NCI-H1092 (cell line): ENCODE measurements around the gene ABTB2.
"Not testable (repeated sequence)": the region's sequence is repeated elsewhere in the genome, so short reads cannot be mapped to it uniquely, and the experiment has no call there.

Experiments
- DNase-seq: peaks from one replicate; lab custom pipeline; 2025; lab: John Stamatoyannopoulos, UW

The ABTB2 gene

GRCh38 chr11:34238533-34238932 is 119.3 kb downstream of the ABTB2 start:
- no peak for DNase-seq

DNA sequence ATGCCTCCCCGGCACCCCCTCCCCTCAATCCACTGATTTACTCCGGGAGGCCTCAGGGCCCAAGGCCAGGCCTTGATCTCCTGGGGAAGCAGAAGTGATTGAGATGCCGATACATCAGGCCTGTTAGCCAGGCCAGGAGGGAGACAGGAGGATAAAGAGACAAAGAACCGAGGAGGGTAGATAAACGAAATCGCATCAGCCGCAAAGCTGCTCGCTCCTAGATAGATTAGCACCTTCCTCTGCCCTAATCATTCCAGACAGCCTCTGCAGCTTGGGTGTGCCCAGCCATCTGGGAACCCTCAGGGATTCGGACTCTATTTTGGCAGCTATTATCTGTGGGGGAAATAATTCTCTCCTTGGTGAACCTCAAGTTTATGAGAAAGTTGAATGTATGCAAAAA is 121.2 kb downstream of the ABTB2 start:
- no peak for DNase-seq

DNA sequence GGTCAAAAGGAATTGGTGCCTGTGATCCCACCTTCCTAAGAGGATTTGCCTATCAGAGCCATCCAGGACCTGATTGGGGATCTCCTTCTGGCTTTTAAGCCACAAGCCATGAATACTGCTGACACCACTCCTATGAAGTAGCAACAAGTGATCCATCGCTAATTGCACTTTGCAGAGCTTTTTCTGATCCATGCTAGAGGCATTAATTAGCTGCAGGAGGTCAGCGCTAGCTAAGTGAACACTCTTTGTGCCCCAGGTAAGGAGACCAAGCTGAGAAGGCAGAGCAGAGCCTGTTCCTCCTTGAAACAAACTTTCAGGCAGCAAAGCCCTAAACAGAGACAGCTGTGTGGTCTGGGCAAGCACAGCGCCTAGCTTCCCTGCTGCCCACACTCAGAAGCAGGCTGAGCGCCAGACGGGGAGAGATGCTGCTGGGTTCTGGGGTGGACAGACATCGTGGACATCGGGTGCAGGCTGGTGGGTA is 122.2 kb downstream of the ABTB2 start:
- no peak for DNase-seq

GRCh38 chr11:34235189-34235588 is 122.6 kb downstream of the ABTB2 start:
- no peak for DNase-seq

GRCh38 chr11:34234086-34234740 is 123.6 kb downstream of the ABTB2 start:
- no peak for DNase-seq

DNA sequence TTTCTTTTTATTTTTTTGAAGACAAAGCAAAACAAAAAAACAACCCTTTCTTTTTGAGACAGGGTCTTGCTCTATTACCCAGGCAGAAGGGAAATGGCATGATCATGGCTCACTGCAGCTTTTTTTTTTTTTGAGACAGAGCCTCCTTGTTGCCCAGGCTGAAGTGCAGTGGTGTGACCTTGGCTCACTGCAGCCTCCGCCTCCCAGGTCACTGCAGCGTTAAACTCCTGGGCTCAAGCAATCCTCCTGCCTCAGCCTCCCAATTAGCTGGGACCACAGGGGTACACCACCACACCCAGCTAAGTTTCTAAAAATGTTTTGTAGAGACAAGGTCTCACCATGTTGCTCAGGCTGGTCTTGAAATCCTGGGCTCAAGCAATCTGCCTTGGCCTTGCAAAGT is 124.6 kb downstream of the ABTB2 start:
- DNase-seq: no peak

DNA sequence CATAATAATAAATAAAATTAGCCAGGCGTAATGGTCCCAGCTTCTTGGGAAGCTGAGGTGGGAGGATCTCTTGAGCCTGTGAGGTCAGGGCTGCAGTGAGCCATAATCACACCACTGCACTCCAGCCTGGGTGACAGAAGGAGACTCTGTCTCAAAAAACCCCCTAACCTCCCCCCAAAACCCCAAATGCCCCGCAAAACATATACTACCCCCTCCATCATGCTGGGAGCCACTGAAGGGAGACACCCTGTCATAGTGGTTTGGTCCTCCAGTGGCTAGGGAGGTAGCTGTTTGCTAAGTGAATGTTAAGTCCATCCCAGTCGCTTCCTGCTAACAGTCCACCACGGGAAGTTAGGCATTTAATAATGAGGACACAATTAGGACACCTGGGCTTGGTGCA is 125.0 kb downstream of the ABTB2 start:
- DNase-seq: no peak

- no peak for DNase-seq
These were observed 131.6 kb downstream of the ABTB2 start for GRCh38 chr11:34226210-34226609.

GRCh38 chr11:34225091-34225490 is 132.7 kb downstream of the ABTB2 start:
- no peak for DNase-seq

DNA sequence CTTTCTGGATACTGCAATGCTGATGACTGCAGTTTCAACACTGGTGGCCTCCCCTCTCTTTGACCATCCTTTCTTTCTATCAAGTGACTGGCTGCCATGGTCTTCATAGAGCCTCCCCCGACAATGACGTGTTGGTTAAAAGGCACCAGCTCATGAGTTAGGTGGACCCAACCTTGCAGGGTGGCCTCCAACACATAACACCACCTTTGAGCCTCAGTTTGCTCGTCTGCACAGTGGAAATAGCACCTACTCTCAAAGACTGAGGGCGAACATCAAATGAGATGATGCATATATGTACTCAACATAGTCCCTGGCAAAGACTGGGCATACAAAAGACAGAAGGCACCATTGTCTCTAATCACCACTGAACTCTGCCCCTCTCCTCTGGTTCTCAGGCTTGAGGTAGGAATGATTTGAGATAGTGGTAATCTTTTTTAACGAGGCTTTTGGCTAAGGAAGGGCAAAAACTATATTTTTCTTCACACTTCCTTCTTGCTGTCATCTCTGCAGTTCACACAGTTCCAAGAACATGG is 133.3 kb downstream of the ABTB2 start:
- no peak for DNase-seq

- no peak for DNase-seq
These were observed 133.9 kb downstream of the ABTB2 start for GRCh38 chr11:34223907-34224306.

DNA sequence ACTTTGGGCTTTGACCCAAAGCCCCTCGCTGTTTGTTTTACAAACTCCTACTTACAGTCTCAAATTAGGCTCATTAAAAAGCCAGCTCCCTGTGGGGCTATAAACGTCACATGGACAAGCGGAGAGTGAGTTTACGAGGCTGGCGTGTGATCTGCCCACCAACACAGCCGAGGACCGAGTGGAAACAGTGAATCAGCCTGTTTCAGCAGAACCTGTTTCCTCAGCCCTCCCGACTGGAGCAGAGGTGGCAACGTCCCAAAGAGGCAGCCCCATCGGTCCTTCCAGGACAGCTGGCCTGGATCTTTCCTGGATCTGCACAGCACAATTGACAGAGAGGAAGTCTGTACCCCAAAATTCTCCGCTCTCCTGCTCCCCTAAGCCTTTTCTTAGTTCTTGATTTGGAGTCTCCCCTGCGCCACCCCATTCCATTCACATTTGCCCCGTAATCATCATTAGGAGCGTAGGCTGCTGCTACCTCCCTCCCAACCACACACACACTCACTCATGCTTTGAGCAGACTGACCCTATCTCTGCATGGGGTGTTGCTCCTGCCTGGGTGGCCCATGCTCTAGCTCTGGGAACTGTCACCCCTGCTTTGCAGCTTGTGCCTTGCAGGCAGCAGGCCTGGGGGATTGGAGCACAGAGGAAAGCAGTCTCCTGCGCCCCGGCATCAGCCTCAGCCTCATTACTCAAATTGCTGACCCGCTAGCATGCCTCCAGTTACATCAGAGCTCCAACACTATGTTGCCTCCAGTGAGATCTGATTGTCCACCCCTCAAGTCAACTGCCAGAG is 134.6 kb downstream of the ABTB2 start:
- no peak for DNase-seq

DNA sequence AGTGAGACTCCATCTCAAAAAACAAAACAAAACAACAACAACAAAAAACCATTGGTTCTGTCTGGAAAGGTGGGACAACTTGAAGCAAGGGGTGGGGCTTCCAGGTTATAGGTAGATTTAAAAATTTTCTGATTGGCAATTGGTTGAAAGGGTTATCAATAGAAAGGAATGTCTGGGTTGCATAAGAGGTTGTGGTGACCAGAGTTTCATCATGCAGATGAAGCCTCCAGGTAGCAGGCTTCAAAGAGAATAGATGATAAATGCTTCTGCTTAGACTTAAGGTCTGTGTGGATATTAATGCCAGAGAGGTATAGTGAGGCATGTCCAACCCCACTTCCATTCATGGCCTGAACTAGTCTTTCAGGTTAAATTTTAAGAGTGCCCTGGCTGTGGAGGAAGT is 135.8 kb downstream of the ABTB2 start:
- no peak for DNase-seq

- DNase-seq: no peak
These were observed 137.9 kb downstream of the ABTB2 start for GRCh38 chr11:34219941-34220370.

DNA sequence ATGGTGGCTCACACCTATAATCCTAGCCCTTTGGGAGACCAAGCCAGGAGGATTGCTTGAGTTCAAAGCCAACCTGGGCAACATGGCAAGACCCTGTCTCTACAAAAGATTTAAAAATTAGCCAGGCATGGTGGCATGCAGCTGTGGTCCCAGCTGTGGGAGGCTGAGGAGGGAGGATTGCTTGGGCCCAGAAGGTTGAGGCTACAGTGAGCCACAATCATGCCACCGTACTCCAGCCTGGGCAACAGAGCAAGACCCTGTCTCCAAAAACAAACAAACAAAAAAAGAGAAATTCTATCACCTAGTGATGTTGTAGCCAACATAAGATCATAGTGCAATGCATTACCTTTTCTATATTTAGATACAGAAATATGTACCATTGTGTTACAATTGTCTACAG is 138.5 kb downstream of the ABTB2 start:
- no peak for DNase-seq

DNA sequence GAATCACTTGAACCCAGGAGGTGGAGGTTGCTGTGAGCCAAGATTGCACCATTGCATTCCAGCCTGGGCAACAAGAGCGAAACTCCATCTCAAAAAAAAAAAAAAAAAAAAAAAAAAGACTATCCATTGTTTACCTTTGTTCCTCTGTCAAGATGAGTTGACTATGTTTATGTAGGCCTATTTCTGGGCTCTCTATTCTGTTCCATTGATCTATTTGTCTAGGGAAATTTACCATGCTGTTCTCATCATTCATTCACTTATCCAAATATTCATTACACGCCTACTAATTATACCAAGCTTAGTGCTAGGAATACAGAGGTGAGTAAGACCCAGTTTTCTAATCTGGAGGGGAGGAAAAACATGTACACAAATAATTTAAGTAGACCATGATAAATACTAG is 139.1 kb downstream of the ABTB2 start:
- DNase-seq: not testable (repeated sequence)

DNA sequence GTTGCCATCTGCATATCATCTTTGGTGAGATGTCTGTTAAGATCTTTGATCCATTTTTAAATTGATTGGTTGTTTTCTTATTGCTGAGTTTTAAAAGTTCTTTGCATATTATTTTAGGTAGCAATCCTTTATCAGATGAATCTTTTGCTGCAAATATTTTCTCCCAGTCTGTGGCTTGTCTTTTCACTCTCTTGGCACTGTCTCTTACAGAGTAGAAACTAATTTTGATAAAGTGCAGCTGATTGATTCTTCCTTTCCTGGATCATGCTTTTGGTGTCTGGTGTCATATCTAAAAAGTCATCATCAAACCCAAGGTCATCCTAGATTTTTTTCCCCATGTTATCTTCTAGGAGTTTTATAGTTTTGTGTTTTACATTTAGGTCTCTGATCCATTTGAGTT is 139.7 kb downstream of the ABTB2 start:
- DNase-seq: no peak

- DNase-seq: no peak
These were observed 141.1 kb downstream of the ABTB2 start for GRCh38 chr11:34216706-34217105.

DNA sequence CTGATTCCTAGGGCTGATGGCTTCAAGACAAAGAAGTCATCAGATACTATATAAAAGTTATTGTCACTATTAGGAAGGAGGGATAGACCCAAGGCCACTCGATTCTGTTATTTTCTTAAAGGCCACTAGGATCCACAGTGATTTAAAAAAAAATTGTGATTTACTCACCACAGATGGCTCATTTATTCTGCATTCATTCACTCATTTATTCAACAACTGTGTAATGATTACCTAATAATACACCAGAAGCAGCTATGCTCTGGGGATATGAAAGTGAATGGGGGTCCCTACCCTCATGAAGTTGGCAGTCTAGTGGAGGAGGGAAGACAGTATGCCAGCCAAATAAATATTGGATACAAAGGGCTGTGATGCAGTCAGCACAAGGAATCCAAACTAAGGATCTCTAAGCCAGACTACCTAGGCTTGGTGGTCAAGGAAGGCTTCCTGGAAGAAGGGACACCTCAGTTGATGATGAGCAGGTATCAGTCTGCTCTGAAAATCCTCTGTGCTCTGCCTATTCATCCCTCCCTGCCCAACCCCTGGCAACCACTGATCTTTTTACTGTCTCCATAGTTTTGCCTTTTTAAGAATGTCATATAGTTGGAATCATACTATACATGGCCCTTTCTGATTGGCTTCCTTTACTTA is 141.9 kb downstream of the ABTB2 start:
- DNase-seq: no peak

DNA sequence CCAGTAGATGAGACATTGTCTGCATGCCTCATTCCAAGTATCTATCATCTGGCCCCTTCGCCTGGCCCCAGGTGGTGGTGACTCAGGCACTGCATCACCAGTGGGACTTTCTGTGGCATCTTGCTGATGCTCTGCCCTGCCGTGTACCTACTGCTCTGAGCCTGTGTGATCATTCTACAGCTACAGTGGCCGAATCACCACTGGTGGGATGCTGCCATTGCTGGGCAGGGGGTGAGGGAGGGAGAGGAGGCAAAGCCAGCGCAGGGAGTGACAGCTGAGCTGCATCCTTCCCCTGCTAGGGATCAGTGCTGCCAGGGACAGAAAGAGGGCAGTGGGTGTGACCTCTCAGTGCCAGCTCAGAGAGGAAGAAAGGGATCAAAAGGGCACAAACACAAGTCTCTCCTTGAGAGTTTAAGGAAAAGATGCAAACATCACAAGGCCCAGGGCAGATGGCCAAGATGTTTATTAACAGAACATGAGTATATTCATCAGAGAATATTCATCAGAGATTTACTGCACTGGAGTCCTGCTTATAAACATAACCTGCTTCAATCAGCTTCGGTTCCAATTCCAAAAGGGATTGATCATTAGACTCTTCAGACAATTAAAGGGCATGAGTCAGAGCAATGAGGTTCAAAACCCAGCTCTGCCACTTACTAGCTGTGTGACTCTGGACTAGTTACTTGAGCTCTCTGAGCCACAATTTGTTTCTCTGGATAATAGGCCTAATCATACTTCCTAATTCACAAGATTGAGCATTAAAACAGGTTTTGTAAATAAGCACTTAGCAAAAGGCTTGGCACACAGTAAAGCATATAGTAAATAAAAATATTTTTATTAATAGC is 142.6 kb downstream of the ABTB2 start:
- DNase-seq: no peak

DNA sequence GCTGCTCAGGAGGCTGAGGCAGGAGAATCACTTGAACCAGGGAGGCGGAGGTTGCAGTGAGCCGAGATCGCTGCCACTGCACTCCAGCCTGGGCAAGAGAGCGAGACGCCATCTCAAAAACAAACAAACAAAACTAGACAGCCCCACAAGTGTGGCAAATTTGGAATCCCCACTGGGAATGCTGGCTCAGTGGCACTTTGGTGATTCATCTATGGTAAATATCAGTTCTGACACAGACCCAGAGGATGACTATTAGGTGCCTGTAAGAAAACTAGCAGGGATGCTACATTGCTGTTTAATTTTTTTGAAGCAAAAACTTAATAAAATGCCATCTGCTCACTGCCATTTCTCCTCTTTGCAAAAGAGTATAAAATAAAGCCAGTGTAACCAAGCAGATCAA is 144.4 kb downstream of the ABTB2 start:
- DNase-seq: peak; percentile 4

GRCh38 chr11:34212566-34212965 is 145.2 kb downstream of the ABTB2 start:
- DNase-seq: no peak
